K562 treated with DMSO at 1 percent for 12 hours (cell line): ENCODE measurements around the gene NR0B1. TPM values are rescaled to one million over a fixed set of nuclear protein-coding genes. Genes with fewer than 3 reads are reported as not detected.

Experiments
- total RNA-seq: library from RNA; unstranded; fragments of 300-600 nt; gene quantifications from 2 replicates; pipeline ENCODE4 v1.2.3, GENCODE V29; 2022; ENCODE audit not compliant: insufficient read depth

NR0B1 gene, protein sequence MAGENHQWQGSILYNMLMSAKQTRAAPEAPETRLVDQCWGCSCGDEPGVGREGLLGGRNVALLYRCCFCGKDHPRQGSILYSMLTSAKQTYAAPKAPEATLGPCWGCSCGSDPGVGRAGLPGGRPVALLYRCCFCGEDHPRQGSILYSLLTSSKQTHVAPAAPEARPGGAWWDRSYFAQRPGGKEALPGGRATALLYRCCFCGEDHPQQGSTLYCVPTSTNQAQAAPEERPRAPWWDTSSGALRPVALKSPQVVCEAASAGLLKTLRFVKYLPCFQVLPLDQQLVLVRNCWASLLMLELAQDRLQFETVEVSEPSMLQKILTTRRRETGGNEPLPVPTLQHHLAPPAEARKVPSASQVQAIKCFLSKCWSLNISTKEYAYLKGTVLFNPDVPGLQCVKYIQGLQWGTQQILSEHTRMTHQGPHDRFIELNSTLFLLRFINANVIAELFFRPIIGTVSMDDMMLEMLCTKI
- total RNA-seq = not detected in 2 replicates

GRCh38 chrX:30309139-30309571 lies at the start of gene NR0B1:
TSS of gene NR0B1 (minus strand) at chrX:30309390. CDS start at chrX:30309363, 27 bp downstream.

Other genes starting within 250 kb of the NR0B1 start
- 83.3 and 120 TPM in 2 replicates for gene MAGEB2, start 93.8 kb downstream of the NR0B1 start, total RNA-seq
- not detected in 2 replicates for gene MAGEB3, start 78.7 kb downstream of the NR0B1 start, total RNA-seq
- not detected in 2 replicates for gene MAGEB4, start 67.4 kb downstream of the NR0B1 start, total RNA-seq
- gene MAGEB1, start 62.2 kb downstream of the NR0B1 start, total RNA-seq = 34.4 and 40.9 TPM in 2 replicates